Skin epidermis (tissue), 12 donors: ENCODE measurements around the gene SHTN1.

ENCODE experiments used
- H3K27ac ChIP-seq, 21 experiments: fragments of 200-600 bp; sonication (generic) in 11 of 21; one replicate each; pipeline ENCODE4 v1.5.0; 2020; ENCODE audit warnings: mild to moderate bottlenecking in 3 of 21, inconsistent platforms in 2 of 21, moderate library complexity in 2 of 21
- H3K4me3 ChIP-seq, 7 experiments: fragments of 200-600 bp; sonication (generic) in 2 of 7; one replicate each; pipeline ENCODE4 v1.5.0; 2020; ENCODE audit warnings: inconsistent platforms in 2 of 7, mild to moderate bottlenecking in 2 of 7, moderate library complexity in 1 of 7

The SHTN1 gene

DNA sequence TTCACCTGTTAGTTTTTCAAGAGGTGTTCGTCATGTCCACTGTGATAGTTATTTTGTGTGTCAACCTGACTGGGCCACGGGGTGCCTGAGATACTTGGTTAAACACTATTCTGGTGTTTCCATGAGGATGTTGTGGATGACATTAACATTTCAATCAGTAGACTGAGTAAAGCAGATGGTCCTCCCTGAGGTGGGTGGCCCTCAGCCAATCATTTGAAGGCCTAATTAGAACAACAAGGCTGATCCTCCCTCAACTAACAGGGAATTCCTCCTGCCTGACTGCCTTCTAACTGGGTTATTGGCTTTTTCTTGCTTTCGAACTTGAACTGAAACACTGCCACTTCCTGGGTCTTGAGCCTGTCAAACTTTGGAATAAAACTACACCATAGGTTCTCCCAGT is 79.9 kb downstream of the SHTN1 start:
- Histone ChIP-seq H3K27ac (no peak overlapping the region), H3K4me3 (no peak overlapping the region)

DNA sequence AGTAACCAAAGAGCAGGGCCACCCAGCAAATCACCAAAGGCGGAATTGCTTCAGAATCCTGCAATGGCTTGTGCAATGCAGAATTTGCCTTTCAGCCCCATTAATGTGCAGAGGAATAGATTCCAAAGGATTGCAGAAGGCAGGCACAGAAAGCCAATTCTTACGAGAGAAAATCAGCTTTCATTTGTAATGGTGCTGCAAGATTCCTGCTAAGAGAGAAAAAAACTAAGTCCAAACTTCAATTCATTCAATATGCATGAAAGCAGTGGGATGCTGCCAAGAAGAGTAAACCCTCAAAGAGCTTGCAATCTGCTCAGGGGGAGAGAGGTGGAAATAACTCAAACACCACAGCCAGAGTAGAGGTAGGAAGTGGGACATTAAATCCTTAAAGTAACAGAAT is 85.3 kb downstream of the SHTN1 start:
- no peak overlapping the region for H3K4me3 ChIP-seq
- no peak overlapping the region for H3K27ac ChIP-seq

DNA sequence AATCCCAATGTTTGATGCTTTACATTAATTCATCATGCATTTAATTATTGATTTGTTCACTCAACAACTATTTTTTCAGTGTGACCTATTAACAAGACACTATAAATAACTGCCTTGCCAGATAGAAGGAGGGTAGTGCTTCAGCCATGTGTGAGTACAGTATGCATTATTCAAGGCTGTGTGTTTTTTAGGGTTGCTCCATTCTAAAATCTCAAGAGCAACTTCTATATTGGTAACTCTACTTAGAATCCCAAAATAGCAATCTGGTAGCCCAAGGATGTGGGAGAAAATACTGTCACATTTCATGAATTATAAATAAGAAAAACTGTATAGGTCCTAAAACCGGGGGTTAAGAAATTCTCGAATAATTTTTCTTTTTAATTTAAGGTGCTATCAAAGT is 85.8 kb downstream of the SHTN1 start:
- H3K27ac ChIP-seq: no peak overlapping the region
- no peak overlapping the region for H3K4me3 ChIP-seq

DNA sequence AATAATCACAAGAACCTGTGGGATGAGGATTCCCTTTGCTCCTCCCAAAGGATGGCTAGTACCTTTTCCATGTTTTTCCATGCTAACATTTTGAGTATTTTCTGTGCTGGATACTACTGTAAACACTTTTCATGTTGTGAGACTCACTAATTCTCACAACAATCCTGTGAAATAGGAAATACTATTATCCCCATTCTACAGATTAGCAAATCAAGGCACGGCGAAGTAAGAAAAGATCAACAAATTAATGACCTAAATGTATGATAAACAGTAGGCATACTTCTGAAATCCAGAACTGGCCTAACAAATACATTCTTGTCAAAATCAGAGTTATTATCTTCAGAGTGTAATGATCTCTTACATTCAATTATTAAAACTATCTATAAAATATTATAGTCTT is 86.4 kb downstream of the SHTN1 start:
- no peak overlapping the region for H3K27ac ChIP-seq
- H3K4me3 ChIP-seq: no peak overlapping the region

DNA sequence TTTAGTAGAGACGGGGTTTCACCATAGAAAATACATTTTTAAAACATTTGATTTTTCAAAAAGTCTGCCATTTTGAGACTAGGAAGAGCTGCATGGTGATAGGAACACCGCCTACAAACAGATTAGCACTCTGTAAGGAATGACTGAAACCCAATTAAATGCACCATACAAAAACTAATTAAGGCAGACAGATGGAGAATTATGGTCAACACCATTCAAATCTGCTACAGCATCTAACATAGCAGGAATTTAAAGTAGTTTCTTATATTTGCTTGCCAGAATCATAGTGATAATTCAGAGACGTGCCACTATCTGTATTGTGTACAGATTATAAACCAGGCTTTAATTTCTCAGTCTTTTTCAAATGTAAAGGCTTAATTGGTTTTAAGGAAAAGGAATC is 87.5 kb downstream of the SHTN1 start:
- Histone ChIP-seq H3K27ac (no peak overlapping the region), H3K4me3 (no peak overlapping the region)

DNA sequence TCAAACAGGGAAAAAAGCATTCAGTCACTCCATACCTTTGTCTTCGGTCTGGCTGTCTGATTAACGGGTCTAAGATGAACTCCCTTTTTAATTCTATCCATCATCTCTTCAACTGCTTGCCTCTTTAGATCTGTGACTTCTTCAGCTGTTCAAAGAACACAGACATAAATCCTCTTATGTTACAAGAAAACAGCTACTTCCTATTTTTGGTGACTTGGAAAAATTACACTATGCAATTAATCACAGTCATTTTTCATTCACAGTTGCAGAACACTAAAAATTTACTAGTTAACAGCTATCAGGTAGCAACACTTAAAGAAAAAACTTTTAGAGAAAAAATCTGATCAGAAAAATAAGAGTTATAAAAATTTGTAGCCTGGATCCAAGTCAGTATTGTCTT is 89.6 kb downstream of the SHTN1 start:
- Histone ChIP-seq H3K4me3 (no peak overlapping the region), H3K27ac (no peak overlapping the region)

DNA sequence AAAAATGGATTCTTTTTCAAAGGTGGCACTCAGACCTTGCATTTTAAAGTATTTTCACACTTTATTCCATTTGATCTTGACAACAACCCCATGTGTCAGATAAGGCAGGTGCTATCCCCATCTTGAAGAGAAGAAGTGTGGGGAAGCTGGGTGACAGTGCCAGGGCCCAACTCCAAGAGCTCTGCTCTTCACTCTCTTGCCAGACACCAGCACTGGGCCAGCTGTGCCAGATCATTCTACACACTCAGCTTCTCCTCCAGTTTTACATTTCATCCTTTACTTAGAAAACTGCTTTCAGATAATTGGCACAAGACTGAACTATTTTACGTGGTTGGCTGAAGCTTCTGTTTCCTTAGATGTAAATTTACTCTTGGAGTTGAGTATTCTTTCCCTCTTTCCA is 91.3 kb downstream of the SHTN1 start:
- Histone ChIP-seq H3K27ac (no peak overlapping the region), H3K4me3 (no peak overlapping the region)

DNA sequence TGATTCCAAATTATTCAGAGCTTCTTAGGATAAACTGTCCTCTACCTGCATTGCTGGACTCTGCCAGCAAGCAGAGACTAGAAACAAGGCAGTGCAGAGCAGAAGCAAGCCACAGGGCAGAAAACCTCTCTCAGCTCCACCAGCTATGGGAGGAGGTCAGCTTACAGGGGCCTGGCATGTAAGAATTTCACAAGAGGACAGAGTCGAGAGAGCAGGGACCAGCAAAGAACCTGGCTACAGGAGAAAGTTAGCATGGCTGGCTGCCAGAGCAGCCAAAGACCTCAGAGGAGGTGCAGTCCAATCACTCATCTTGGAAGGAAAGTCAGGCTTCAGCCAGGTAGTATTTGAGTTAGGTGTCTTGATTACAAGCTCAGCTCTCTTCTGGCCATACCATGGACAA is 92.8 kb downstream of the SHTN1 start:
- Histone ChIP-seq H3K27ac (no peak overlapping the region), H3K4me3 (no peak overlapping the region)

DNA sequence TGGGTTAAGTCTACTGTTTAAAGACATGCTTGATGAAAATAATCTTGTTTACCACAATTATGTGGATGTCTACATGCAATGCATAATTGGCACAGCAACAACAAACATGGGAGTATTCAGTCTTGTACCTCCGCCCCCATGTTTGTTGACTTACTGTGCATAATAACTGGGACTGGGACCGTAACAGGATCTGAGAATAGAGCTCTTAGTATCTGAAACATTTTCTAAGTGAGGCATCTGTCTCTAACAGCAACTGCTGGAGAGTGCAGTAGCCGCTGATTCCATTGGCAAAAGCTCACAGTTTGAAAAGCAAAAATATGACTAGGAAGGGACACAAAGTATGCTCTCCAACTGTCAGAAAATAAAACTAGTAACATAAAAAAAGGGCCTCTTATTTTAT is 94.1 kb downstream of the SHTN1 start:
- H3K4me3 ChIP-seq: no peak overlapping the region
- H3K27ac ChIP-seq: no peak overlapping the region

DNA sequence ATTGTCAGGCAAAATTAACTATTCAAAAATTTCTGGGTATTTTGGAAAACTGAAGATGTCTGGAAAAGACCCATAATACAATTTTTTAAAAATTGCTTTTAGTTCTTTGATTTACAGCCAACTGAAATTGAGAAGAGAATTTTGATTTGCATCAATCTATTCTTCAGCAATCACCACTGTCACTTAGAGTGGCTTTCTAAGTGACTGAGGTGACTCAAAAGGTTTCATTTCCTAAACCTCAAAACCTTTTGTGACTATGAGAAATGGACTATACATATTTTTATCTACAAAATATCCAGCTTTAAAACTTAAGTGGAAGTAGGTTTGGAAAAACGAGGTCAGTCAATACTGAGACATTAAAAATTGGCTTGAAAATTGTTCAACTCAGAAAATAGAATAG is 95.7 kb downstream of the SHTN1 start:
- Histone ChIP-seq H3K27ac (no peak overlapping the region), H3K4me3 (no peak overlapping the region)

DNA sequence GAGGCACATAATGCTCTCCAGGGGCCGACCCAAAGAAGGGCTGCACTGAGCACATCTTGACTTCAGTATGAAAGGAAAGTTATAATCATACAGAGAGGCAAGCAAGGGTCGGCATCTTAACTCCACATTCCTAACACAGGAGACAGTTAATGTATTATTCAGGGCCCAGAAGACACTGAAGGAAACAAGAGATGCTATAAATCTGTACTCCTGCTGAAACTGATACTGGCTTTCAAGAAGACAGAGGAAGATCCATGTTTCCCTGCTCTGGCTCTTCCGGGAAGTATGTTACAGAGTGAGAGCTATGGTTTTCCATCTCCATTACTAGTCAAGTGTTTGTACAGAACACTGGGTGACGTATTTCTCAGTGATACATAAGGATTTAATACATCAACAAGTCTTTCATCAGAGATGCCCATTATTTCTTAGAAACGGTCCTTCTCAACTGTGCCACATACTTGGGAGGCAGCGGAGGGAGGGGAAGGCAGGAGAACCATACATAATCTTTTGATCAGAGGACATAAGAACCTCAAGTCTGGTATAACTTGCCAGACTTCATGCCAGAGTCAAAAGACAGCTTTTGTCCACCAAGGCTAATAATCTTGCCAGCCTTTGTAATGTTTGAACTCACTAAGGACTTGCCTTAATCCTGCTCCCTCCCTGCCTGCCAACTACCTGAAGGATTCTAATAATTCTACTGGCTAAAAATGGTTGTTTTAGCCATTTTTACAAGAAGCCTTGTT is 97.6 kb downstream of the SHTN1 start:
- H3K27ac ChIP-seq: no peak overlapping the region

DNA sequence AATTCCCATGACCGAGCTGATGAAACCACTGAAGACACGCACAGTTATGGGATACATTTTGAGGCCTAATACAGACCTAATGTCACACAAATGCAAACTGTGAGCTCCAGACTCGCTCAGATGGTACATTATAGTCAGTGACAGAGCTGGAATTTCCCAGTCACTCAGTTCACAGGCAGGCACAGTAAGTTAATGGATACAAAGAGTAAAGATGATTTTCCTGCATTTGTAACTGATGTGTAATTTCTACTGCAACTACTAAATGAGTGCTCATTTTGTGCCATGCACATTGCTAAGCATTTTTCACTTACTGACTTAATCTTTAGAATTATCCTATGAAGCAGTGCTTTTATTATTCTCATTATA is 99.2 kb downstream of the SHTN1 start:
- H3K4me3 ChIP-seq: no peak overlapping the region
- H3K27ac ChIP-seq: no peak overlapping the region

More for the DNA sequence above, 97.6 kb downstream of the SHTN1 start:
- H3K4me3 ChIP-seq: no peak overlapping the region

DNA sequence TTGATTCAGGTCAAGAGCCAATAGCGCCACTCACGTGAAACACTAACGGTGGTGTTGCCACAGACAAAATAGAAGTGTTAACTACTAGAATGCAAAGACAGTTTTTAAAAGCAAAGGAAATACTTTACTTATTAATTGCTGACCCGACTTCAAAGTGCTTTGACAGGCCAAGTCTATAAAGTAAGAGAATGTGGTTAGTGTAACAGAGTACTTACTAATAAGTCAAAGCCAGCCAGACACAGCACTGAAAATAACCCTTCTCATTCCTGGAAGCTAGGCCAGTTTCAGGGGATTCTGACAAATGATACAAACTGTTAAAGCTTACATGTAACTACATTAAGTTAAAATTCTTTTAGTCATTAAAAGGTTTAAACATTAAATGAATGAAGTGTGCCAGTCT is 105.4 kb downstream of the SHTN1 start:
- H3K27ac ChIP-seq: no peak overlapping the region
- H3K4me3 ChIP-seq: no peak overlapping the region

DNA sequence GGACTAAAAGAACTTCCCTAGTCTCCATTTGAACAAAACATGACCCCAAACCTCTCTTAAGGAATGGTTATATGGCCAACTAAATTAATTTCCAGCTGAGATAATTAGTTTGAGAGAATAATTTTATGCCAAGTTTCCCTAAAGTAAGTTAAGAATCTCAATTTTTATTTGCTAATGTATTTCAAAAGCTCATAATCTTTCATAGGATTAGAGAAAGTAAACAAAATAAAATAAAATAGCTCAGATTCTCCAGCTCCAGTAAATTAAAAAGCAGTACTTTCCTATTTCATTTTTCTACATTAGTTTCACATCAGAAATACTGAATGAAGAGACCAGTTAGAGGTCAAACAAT is 111.3 kb downstream of the SHTN1 start:
- Histone ChIP-seq H3K27ac (no peak overlapping the region), H3K4me3 (no peak overlapping the region)

DNA sequence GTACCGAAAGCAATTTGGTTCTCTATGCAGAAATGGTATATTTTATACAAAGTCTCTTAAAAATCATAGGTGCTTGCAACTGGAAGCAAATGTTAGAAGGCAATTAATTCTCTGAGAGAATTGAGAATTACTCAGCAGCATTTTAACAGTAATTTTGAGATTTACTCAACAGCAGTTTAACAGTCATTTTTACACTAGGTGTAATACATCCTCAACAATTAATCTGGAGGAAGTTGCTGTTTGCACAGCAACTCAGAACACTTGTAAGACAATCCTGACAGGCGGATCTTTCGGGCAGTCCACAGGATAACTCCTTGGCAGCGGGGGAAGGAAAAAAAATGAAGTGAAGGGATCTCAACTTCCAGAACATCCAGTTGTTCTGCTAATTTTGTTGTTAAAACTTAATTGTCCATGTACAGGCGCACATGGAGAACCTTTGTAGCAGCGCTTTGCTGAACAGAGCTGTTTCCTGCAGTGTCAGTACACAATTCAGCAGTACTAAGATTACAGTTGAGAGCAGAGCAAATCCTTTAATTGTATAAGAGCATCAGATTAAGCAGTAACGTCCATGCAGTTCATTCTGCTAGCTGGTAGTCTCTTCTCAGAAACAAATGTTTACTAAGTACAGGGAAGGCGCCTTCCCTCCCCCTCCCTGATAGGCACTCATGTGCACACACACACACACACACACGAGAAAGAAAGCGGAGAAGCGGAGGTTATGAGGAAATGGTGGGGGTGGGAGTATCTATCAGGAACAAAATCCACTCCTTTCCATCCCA is 111.9 kb downstream of the SHTN1 start:
- no peak overlapping the region for H3K27ac ChIP-seq
- H3K4me3 ChIP-seq: no peak overlapping the region

DNA sequence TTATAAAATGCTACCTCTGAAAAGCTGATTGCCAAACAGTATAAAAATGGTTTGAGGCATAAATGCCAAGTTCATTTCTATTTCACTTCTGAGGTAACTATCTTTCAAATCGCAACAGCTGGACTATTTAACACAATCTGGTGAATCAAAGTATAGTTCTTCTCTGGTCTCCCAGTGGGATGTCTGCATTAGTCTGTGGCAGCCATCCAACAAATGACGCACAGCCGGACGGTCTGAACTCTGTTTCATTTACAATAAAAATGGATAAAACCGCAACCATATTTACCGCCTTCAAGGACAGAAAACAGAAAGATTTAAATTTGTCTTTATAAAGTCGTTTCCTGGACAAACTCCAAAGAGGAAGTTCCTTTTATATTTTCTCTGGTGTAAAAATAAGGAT is 113.8 kb downstream of the SHTN1 start:
- no peak overlapping the region for H3K4me3 ChIP-seq
- H3K27ac ChIP-seq: no peak overlapping the region

DNA sequence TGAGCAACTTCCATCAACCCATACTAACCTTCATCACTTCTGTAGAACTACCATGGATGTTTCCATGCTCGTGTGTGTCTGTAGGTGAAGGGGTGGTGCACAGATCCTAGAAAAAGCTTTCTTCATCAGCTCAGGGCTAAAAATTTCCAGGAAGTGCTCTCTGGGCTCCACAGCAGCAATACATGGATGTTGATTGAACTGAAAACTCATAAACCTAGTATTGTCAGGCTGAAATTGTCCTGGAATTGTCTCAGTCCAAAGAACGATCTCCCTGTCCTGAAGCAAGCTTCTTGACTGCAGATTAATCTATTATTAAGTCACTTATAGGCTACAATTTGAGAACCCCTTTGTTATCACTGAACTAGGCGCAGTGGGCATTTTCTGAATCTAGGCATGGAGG is 115.9 kb downstream of the SHTN1 start:
- no peak overlapping the region for H3K4me3 ChIP-seq
- peak overlapping the region in 1 of 21 experiments; percentile 29 for H3K27ac ChIP-seq

DNA sequence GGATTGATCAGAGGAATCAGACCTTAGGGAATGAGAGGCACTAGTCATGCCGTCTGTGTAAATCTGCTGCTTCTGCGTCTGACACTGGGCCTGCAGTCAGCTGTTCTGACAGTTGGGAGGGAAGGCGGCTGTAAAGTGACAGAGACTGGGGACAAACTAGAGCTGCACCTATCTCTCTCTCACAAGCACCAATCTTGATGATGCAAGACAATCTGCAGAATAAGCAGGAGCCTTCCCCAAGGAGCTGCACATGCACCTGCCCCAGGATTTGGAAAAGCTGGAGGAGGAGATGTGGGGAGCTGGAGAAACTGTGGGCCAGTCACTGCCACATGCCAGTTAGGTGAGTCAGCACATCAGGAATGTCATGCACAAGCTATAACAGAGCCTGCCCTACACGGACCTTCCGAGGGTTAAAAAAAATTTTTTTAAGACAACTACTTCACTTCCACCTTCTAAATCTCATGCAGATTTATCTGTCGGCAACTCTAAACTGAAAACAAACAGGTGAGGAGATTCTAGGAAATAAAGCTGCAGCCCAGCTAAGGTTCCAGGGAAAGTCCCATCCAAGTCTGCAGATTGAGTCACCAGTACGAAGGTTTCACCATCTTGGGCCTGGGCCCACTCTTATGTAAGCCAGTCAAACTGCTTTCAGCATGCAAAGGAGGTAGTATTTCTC is 116.5 kb downstream of the SHTN1 start:
- peak overlapping the region in 1 of 21 experiments; percentile 29 for H3K27ac ChIP-seq
- H3K4me3 ChIP-seq: no peak overlapping the region

DNA sequence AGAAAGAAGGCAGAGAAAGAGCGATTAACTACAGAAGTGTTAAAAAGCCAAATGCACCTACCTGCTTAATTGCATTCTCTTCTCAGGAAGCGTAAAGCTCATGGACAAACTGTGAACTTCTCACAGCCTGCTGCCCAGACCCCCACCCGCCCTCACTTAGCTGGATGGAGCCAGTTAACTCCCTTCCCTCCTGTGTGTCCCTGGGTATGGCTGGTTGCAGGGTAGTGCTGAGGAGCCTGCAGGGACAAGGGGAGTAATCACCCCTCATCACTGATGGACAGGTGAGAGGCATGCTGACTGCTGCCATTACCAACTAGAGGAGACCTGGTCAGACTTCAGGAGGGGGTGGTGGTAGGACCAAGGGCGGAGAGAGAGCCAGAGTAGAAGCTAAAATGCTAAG is 118.2 kb downstream of the SHTN1 start:
- no peak overlapping the region for H3K27ac ChIP-seq

DNA sequence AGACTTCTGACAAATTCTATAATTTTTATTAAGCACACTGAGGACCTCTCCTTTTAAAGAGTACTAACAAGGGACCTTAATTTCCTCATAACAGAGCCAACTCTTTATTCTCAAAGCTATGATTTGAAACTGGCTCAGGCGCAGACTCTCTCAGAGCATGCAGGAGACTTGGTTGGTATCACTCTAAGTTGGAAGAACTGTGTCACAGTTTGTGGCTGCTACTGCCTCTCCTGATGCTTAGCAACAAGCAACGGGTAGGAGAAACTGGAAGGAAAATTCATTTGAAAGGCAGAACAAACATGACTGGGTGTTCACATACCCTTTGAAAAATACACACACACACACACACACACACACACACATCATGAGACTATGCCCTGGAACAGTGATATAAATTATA is 122.3 kb downstream of the SHTN1 start:
- no peak overlapping the region for H3K27ac ChIP-seq

More for the DNA sequence above, 118.2 kb downstream of the SHTN1 start:
- H3K4me3 ChIP-seq: no peak overlapping the region

More for the DNA sequence above, 122.3 kb downstream of the SHTN1 start:
- no peak overlapping the region for H3K4me3 ChIP-seq
